ENCODE measurements around the gene GALNT6. TPM values are rescaled to one million over a fixed set of nuclear protein-coding genes. Genes with fewer than 3 reads are reported as not detected.

Gene GALNT6
- total RNA-seq, 1 donor from 2014 or later = 6.3 TPM

GRCh38 chr12:51381226-51382079, 9.8 kb downstream of the GALNT6 start:
- DNase-seq (ENCODE audit: low spot score) = no peak

- DNase-seq (ENCODE audit: low spot score) = no peak
Observed at GRCh38 chr12:51379571-51379970, 11.6 kb downstream of the GALNT6 start.

- no peak for DNase-seq (ENCODE audit: low spot score)
Observed at GRCh38 chr12:51378749-51379148, 12.5 kb downstream of the GALNT6 start.

GRCh38 chr12:51377099-51377984, 13.9 kb downstream of the GALNT6 start:
- DNase-seq (ENCODE audit: low spot score) = peak; percentile 61

GRCh38 chr12:51374856-51375255, 16.4 kb downstream of the GALNT6 start:
- no peak for DNase-seq (ENCODE audit: low spot score)

GRCh38 chr12:51374361-51374760, 16.8 kb downstream of the GALNT6 start:
- no peak for DNase-seq (ENCODE audit: low spot score)

GRCh38 chr12:51373187-51373586, 18.0 kb downstream of the GALNT6 start:
- no peak for DNase-seq (ENCODE audit: low spot score)

- no peak for DNase-seq (ENCODE audit: low spot score)
Observed at GRCh38 chr12:51372021-51372420, 19.2 kb downstream of the GALNT6 start.

GRCh38 chr12:51371295-51371953, 19.8 kb downstream of the GALNT6 start:
- peak; percentile 94 for DNase-seq (ENCODE audit: low spot score)

GRCh38 chr12:51370667-51371066, 20.5 kb downstream of the GALNT6 start:
- no peak for DNase-seq (ENCODE audit: low spot score)

GRCh38 chr12:51369581-51369980, 21.6 kb downstream of the GALNT6 start:
- no peak for DNase-seq (ENCODE audit: low spot score)

GRCh38 chr12:51368640-51369517, 22.3 kb downstream of the GALNT6 start:
- no peak for DNase-seq (ENCODE audit: low spot score)

- DNase-seq (ENCODE audit: low spot score) = no peak
Observed at GRCh38 chr12:51365276-51365675, 25.9 kb downstream of the GALNT6 start.

- DNase-seq (ENCODE audit: low spot score) = no peak
Observed at GRCh38 chr12:51364001-51364400, 27.2 kb downstream of the GALNT6 start.

- DNase-seq (ENCODE audit: low spot score) = no peak
Observed at GRCh38 chr12:51362747-51363342, 28.4 kb downstream of the GALNT6 start.

- no peak for DNase-seq (ENCODE audit: low spot score)
Observed at GRCh38 chr12:51362307-51362706, 28.9 kb downstream of the GALNT6 start.

GRCh38 chr12:51361161-51362016, 29.8 kb downstream of the GALNT6 start:
- DNase-seq (ENCODE audit: low spot score) = no peak

GRCh38 chr12:51360315-51360714, 30.9 kb downstream of the GALNT6 start:
- DNase-seq (ENCODE audit: low spot score) = no peak

- no peak for DNase-seq (ENCODE audit: low spot score)
Observed at GRCh38 chr12:51359851-51360250, 31.4 kb downstream of the GALNT6 start.

- no peak for DNase-seq (ENCODE audit: low spot score)
Observed at GRCh38 chr12:51358496-51358895, 32.7 kb downstream of the GALNT6 start.

All from umbilical cord (tissue), 2 donors.